ENCODE measurements around the gene SETD3. TPM values are rescaled to one million over a fixed set of nuclear protein-coding genes. Genes with fewer than 3 reads are reported as not detected.
A peak's percentile ranks its signal among the peaks of the same experiment; 100 is the strongest.

SETD3 gene
- total RNA-seq (2021; fragmentation: NEBNext Ultra II Directional; extraction: Animal tissue kit (Norgen Biotek cat#: 25700)): 10 to 100 TPM; 42.1 to 53.9 (median 47.0) TPM
- long read RNA-seq, transcript SETD3-202 (13 exons, 2,878 nt): major isoform, 56 of 72 reads
- long read RNA-seq, partial matches to known transcripts: 5 of 72 reads
- long read RNA-seq, other reads (novel, unspliced or antisense): 9 of 72 reads

DNA sequence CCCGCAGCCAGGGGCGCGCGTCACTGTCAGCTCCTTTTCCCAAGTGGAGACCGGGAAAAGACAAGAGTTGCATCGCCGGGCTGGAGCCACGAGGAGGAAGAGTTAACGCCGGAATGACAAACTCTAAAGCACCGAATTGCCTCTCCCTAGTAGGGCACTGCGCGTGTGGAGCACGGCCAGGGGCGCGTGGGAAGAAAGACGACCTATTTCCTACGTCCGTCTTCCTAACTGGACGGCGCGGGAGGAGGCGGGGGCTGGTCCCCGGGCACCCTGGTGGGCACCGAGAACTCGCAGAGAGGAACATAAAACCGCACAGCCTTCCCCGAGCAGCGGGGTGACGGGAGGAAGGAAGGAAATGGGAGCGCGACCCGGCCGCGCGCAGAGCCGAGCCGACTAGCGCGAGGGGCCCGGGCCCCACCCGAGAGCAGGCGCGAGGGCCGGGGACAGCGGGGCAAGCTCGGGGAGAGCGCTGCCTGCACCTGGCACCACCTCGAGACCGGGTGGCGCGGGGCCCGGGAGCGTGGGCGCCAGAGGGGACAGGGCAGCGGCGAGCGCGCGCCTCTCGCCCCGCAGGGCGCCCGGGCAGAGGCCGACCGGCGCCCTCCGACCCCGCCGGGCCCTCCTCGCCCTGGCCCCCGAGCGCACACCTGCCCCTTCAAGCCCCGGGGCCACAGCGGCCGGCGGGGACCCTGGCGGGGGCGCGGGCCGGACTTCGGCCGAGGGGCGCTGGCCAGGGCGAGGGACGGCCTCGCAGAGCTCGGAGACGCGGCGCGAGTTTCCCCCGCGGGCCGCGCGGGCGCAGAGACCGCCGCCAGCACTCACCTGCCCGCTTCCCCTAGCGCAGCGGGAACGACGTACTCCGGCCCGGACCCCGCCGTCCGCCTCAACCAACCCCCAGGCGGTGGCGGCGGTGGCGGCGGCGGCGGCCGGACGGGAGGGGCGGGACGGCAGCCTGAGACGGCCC, at the start of gene SETD3:
Gene SETD3, minus strand, starts transcription at position 954 of the 964 bp plus-strand sequence. CDS start 15,054 bp downstream, outside the sequence.
- H3K27ac Mint-ChIP-seq: peak within 1 kb of the TSS; percentile 99
- peaks cover 7% of the 10 kb centered on the region; the same call in 1 of the 2 replicates for H3K27me3 Mint-ChIP-seq (ENCODE audit: insufficient read depth)
- H3K4me3 Mint-ChIP-seq: peak within 1 kb of the TSS; percentile 99
- H3K9me3 Mint-ChIP-seq: no peaks in the 10 kb centered on the region
- TF ChIP-seq, protein P1, sequence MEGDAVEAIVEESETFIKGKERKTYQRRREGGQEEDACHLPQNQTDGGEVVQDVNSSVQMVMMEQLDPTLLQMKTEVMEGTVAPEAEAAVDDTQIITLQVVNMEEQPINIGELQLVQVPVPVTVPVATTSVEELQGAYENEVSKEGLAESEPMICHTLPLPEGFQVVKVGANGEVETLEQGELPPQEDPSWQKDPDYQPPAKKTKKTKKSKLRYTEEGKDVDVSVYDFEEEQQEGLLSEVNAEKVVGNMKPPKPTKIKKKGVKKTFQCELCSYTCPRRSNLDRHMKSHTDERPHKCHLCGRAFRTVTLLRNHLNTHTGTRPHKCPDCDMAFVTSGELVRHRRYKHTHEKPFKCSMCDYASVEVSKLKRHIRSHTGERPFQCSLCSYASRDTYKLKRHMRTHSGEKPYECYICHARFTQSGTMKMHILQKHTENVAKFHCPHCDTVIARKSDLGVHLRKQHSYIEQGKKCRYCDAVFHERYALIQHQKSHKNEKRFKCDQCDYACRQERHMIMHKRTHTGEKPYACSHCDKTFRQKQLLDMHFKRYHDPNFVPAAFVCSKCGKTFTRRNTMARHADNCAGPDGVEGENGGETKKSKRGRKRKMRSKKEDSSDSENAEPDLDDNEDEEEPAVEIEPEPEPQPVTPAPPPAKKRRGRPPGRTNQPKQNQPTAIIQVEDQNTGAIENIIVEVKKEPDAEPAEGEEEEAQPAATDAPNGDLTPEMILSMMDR (IDR thresholded peaks at IDR 0.05): peak; percentile 59
- peaks cover 66% of the 10 kb centered on the region for H3K4me1 Mint-ChIP-seq (ENCODE audit: low read depth)
- H3K36me3 Mint-ChIP-seq (ENCODE audit: low read depth): peaks cover 10% of the 10 kb centered on the region; the same call in 1 of the 2 replicates
- peak; percentile 63 for DNase-seq

DNA sequence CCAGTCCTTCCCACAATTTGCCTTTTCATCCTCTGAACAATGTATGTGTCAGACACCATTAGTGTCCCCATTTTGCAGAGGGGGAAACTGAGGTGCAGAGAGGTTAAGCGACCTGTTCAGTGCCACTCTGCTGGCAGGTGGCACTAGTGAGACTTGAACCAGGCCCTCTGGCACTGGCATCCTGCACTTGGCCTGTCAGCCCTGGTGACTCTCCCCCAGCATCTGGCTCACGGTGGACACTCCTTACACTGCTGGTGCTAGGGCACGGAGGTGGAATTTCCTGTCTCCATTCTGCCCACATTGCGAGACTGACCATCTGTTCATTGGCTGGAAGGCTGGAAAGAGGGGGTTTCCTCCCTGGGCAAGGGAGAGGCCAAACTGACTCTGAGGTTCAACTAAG, 49.2 kb upstream of the SETD3 start:
- H3K27me3 Mint-ChIP-seq (ENCODE audit: insufficient read depth): peaks cover 1% of the 10 kb centered on the region; the same call in 1 of the 2 replicates
- TF ChIP-seq, protein P1 (IDR thresholded peaks at IDR 0.05): peak; percentile 53
- H3K36me3 Mint-ChIP-seq (ENCODE audit: low read depth): no peaks in the 10 kb centered on the region
- peak; percentile 31 for DNase-seq
- no peaks in the 10 kb centered on the region for H3K9me3 Mint-ChIP-seq
- peak overlapping the region; percentile 80 for H3K27ac Mint-ChIP-seq
- H3K4me3 Mint-ChIP-seq: no peak overlapping the region; the same call in 1 of the 2 replicates
- H3K4me1 Mint-ChIP-seq (ENCODE audit: low read depth): peaks cover 51% of the 10 kb centered on the region

DNA sequence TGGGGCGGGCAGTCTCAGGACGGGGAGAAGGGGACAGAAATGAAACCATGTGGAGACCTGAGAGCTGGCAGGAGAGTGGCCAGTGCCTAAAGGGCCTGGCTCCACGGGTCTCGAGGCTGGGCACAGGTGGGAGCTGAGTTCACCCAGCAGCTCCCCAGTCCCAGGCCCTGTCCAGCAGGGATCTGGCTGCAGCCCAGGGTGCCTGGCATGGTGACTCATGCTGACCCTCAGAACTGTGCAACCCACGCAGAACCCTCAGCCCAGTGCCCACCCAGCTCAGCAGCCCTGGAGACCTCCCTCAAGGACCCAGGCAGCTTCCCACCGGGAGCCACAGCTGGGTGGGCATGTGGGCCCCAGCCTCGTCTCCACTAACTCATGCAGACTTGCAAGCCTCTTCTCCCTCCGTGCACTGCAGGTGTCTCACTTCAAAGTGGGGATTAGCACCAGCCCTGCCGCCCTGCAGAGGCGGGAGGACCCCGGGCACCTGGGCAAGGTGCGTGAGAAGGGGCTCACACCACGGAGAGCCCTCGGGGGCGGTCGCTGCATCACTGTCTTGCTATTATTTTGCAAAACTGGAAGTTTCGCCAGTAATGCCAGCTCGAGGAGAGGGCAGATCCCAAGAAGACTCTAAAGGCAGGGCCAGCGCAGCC, 46.9 kb upstream of the SETD3 start:
- no peak for DNase-seq
- Mint-ChIP-seq H3K36me3 (ENCODE audit: low read depth) (no peaks in the 10 kb centered on the region), H3K4me3 (no peak overlapping the region), H3K27ac (0 out of 2 replicates have a peak overlapping the region, but pooled peaks have one; percentile 6), H3K27me3 (ENCODE audit: insufficient read depth) (peaks cover under 1% of the 10 kb centered on the region), H3K4me1 (ENCODE audit: low read depth) (peaks cover 73% of the 10 kb centered on the region), H3K9me3 (no peaks in the 10 kb centered on the region)
- TF ChIP-seq, protein P1 (IDR thresholded peaks at IDR 0.05): no peak

DNA sequence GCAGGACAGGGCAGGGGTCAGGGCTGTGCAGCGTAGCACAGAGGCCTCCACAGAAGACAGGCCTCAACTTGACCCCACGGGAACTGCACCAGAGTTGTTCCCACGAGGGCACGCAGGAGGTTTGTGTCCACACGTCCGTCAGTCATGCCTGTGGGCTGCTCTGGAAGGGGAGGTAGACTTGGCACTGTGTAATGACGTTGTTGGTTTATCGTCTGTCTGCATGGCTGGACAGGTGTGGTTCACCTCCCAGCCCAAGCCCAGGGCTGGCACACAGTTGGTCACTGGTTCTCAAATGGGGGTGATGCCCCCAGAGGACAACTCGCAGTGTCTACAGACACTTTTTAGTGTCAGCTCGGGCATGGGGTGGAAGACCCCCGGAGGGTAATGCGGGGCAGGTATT, 46.4 kb upstream of the SETD3 start:
- Mint-ChIP-seq H3K9me3 (no peaks in the 10 kb centered on the region), H3K4me1 (ENCODE audit: low read depth) (peaks cover 73% of the 10 kb centered on the region), H3K4me3 (no peak overlapping the region), H3K27ac (0 out of 2 replicates have a peak overlapping the region, but pooled peaks have one; percentile 6), H3K36me3 (ENCODE audit: low read depth) (no peaks in the 10 kb centered on the region), H3K27me3 (ENCODE audit: insufficient read depth) (no peaks in the 10 kb centered on the region; the same call in none of the 2 replicates)
- DNase-seq: no peak
- TF ChIP-seq, protein P1 (IDR thresholded peaks at IDR 0.05): no peak

DNA sequence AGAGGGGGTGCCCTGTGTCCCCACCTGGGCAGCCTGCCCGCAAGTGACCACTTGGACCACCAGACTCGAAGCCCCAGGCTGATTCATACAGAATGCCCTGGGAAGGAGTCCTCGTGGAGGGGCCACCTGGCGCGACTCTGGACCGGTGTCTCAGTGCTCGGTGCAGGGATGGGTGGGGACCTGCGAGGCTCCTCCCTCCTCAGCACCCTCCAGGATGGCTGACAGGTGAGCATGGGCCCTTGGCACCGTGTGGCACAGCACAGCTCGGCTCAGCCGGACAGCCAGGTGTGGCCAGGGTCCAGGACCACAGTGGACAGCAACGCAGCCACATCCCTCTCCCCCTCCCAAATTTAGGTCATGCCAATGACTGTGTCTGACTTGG, 45.0 kb upstream of the SETD3 start:
- no peaks in the 10 kb centered on the region; the same call in none of the 2 replicates for H3K27me3 Mint-ChIP-seq (ENCODE audit: insufficient read depth)
- H3K4me1 Mint-ChIP-seq (ENCODE audit: low read depth): peaks cover 61% of the 10 kb centered on the region
- H3K36me3 Mint-ChIP-seq (ENCODE audit: low read depth): no peaks in the 10 kb centered on the region
- no peak for DNase-seq
- no peak overlapping the region for H3K27ac Mint-ChIP-seq
- TF ChIP-seq, protein P1 (IDR thresholded peaks at IDR 0.05): no peak
- H3K4me3 Mint-ChIP-seq: no peak overlapping the region
- no peaks in the 10 kb centered on the region for H3K9me3 Mint-ChIP-seq

Data from HFFc6 (cell line).